ENCODE data around the gene C18orf54. TPM values are rescaled to one million over a fixed set of nuclear protein-coding genes. Genes with fewer than 3 reads are reported as not detected.

The C18orf54 gene
- total and polyA plus RNA-seq, 2 donors (not counting 3 experiments of a cell fraction or from before 2014, with no cell fraction given): 4.2 to 21.4 TPM

DNA sequence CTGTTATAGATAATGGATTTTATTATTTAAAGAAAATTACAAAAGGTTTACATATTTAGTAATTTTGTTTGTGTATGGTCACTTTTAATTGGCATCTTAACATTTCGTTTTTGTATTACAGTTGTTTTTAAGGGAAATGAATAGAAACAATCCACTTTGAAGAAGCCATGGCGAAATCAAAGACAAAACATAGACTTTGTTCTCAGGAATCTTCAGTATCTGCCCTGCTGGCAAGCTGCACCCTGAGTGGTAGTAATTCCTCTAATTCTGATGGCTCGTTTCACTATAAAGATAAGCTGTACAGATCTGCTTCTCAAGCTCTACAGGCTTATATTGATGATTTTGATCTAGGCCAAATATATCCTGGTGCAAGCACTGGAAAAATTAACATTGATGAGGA is 2.7 kb downstream of the C18orf54 start:
- Histone ChIP-seq H3K4me2 (ENCODE audit: insufficient read depth, low read length) (peak overlapping the region; percentile 99), H3K9me3 (replicated peaks; ENCODE audit: control insufficient read depth, insufficient read depth, low read length) (no peaks in the 10 kb centered on the region), H3K4me3 (replicated peaks in 1 of 3; ENCODE audit: insufficient read depth in 1 of 3, low read depth in 1 of 3, low read length in 3 of 3) (no peak overlapping the region), H3K79me2 (ENCODE audit: control insufficient read depth, insufficient read depth, low read length) (peaks cover 19% of the 10 kb centered on the region), H3K4me1 (ENCODE audit: control insufficient read depth, extremely low read depth, insufficient read depth, low read length) (peaks cover 11% of the 10 kb centered on the region), H3K27ac (ENCODE audit: insufficient read depth, low read depth, low read length) (no peak overlapping the region), H3K27me3 (ENCODE audit: control insufficient read depth in 2 of 2, insufficient read depth in 2 of 2, low read length in 2 of 2) (no peaks in the 10 kb centered on the region), H3K9ac (replicated peaks; ENCODE audit: extremely low read depth, insufficient read depth, low read length) (no peak overlapping the region), H4K20me1 (replicated peaks; ENCODE audit: control insufficient read depth, extremely low read depth, insufficient read depth, low read length) (no peaks in the 10 kb centered on the region), H2AFZ (ENCODE audit: low read depth, low read length) (no peak overlapping the region), H3K36me3 (ENCODE audit: control insufficient read depth in 2 of 2, extremely low read depth in 1 of 2, insufficient read depth in 2 of 2, low read length in 2 of 2) (peaks cover 0 to 5% of the 10 kb centered on the region in 2 experiments), H3K9me1 (replicated peaks; ENCODE audit: control insufficient read depth, extremely low read depth, insufficient read depth, low read length) (no peaks in the 10 kb centered on the region)
- DNase-seq (ENCODE audit: low read depth, low spot score) (no peak), FAIRE-seq (no peak)
- intact Hi-C loops (cut with micrococcal nuclease) (no loop called here), dilution Hi-C loops (cut with MboI; ENCODE audit: extremely low pct_ligation_motif_present, low sequenced_read_pairs) (no loop called here)
- POLR2A ChIA-PET: no interaction called here
- BruUV-seq (replicated peaks): no TSS peak
- CTCF ChIA-PET: no interaction called here
- TF ChIP-seq MYC (IDR thresholded peaks at IDR 0.05; ENCODE audit: low read depth, low read length) (no peak), POLR2A (IDR thresholded peaks at IDR 0.05; ENCODE audit: low read depth, low read length) (no peak), GATA2 (IDR thresholded peaks at IDR 0.05; ENCODE audit: insufficient read depth, insufficient read length, low read depth, low read length) (no peak), EZH2 (IDR thresholded peaks at IDR 0.05; ENCODE audit: borderline replicate concordance, low read depth, low read length, severe bottlenecking) (no peak), FOS (IDR thresholded peaks at IDR 0.05; ENCODE audit: borderline replicate concordance, insufficient read depth, low read length) (no peak), POLR2AphosphoS5 (IDR thresholded peaks at IDR 0.05; ENCODE audit: insufficient read depth, low read depth, low read length) (no peak), CTCF (IDR thresholded peaks at IDR 0.05; ENCODE audit: extremely low read depth in 1 of 2, insufficient read depth in 1 of 2, low read depth in 1 of 2, low read length in 2 of 2) (no peak), JUN (IDR thresholded peaks at IDR 0.05; ENCODE audit: borderline replicate concordance, insufficient read depth, insufficient read length, low read depth) (no peak)
- TF ChIP-seq, protein P1, sequence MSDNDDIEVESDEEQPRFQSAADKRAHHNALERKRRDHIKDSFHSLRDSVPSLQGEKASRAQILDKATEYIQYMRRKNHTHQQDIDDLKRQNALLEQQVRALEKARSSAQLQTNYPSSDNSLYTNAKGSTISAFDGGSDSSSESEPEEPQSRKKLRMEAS (IDR thresholded peaks at IDR 0.05; ENCODE audit: insufficient read depth, insufficient read length): no peak

All from endothelial cell of umbilical vein (primary cell).